ENCODE measurements around the gene CEP131.

Gene CEP131

DNA sequence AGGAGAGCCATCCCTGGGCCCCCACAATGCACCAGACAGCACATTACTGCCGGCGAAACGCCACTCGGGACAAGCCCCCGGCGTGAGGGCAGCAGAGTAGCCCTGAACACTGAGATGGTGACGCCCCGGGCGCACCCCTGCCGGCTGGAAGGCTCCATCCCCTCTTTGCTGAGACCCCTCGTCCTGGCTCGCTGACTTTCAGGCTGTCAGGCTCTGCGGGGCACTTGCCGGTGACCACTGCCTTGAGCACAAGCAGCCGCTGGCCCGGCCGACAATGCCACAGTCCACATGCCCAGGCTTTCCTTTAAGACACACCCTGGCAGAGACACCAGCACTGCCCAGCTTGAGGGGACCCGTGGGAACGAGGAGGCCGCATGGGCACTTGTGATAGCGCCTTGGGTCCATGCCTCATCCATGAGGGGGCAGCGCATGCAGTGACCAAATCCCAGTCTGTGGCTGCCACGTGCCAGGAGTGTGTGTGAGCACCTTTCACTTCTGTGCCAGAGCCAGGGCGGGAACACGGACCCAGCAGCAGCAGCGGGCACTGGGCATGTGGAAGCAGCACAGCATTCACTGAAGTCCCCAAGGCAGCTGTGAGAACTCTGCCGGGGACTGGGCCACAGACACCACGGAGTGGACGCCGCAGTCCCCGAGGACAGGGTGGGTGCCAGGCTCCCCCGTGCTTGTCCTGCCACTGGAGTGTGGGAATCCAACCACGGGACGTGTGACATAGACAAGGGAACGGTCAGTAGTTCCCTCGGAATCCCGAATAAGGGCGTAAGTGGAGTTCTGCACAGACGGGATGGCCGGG is 40.8 kb upstream of the CEP131 start:
- DNase-seq (ENCODE audit: low read depth): no peak
- TF ChIP-seq, protein P1, sequence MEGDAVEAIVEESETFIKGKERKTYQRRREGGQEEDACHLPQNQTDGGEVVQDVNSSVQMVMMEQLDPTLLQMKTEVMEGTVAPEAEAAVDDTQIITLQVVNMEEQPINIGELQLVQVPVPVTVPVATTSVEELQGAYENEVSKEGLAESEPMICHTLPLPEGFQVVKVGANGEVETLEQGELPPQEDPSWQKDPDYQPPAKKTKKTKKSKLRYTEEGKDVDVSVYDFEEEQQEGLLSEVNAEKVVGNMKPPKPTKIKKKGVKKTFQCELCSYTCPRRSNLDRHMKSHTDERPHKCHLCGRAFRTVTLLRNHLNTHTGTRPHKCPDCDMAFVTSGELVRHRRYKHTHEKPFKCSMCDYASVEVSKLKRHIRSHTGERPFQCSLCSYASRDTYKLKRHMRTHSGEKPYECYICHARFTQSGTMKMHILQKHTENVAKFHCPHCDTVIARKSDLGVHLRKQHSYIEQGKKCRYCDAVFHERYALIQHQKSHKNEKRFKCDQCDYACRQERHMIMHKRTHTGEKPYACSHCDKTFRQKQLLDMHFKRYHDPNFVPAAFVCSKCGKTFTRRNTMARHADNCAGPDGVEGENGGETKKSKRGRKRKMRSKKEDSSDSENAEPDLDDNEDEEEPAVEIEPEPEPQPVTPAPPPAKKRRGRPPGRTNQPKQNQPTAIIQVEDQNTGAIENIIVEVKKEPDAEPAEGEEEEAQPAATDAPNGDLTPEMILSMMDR (IDR thresholded peaks at IDR 0.05; ENCODE audit: low read length, missing control alignments): no peak

DNA sequence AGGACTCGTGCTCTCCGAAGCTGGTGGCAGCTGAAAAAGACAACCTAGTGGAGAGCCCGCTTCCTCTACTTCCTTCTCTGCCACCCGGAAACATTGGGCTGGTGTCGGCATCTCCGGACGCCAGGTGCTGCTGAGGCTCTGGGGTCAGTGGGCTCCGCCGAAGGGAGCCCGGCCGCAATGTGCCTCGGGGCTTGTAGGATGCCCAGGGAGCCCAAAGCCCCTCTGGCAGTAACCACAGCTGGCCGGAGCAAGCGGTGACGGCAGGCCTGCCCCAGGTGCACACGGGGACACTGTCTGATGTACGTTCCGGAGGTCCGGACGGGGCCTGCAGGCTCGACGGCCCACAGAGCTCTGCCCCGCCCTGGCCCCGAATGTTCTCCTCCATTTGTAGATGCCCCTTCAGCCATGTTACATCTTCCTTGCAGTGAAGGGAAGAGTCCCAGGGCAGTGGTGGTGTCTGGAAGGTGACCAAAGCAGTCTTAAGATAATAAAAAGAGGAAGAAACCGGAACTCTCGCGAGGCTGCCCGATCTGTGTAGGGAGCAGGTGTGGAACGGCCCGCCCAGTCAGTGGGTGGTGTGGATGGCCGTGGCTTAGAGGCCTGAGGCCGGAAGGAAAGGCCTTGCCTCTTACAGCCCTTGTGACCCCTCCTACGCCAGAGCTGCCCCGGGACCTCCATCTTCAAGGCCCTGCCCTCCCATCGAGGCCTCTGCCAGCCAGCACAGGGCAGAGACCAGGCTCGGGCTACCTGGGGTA is 39.0 kb upstream of the CEP131 start:
- no peak for DNase-seq (ENCODE audit: low read depth)
- no peak overlapping the region for H3K4me3 ChIP-seq (replicated peaks; ENCODE audit: low read depth, low read length)
- TF ChIP-seq, protein P1 (IDR thresholded peaks at IDR 0.05; ENCODE audit: low read length, missing control alignments): no peak

More for the DNA sequence above, 40.8 kb upstream of the CEP131 start:
- no peak overlapping the region for H3K4me3 ChIP-seq (replicated peaks; ENCODE audit: low read depth, low read length)

DNA sequence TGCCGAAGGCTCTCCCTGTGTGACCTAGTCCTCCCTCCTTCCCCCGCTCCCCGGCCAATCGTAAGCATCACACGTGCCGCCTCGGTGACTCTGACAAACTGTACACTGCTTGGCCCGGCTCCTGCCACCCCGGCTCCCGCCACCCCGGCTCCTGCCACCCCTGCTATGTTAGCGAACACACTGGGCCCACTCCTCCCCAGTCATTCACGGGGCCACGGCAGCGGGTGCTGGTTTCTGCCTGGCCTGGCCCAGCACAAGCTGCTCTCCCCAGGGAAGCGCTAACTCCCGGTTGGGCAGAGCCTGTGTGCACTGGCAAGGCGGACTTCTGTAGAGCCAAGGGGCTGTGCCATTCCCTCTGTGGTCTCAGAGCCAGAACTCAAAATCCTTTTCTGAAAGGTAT is 38.3 kb upstream of the CEP131 start:
- TF ChIP-seq, protein P1 (IDR thresholded peaks at IDR 0.05; ENCODE audit: low read length, missing control alignments): no peak
- no peak for DNase-seq (ENCODE audit: low read depth)
- H3K4me3 ChIP-seq (replicated peaks; ENCODE audit: low read depth, low read length): no peak overlapping the region

DNA sequence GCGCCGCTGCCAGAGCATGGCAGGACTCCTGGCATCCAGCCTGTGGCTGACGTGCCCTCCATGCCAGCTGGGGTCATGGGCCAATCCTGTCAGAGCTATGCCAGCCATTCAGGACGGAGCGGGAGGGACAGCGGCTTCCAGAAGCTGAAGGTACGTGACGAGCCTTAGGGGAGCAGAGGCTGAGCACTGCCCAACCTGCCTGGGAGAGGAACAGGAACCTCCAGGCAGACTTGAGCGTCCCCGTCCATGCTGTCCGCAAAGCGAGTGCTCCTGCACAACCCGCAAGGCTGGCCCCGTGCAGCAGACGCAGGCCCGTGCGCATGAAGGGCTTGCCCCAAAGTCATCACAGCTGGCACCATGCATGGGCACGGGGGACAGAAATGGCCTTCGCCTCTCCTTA is 37.9 kb upstream of the CEP131 start:
- H3K4me3 ChIP-seq (replicated peaks; ENCODE audit: low read depth, low read length): no peak overlapping the region
- DNase-seq (ENCODE audit: low read depth): no peak
- TF ChIP-seq, protein P1 (IDR thresholded peaks at IDR 0.05; ENCODE audit: low read length, missing control alignments): no peak

DNA sequence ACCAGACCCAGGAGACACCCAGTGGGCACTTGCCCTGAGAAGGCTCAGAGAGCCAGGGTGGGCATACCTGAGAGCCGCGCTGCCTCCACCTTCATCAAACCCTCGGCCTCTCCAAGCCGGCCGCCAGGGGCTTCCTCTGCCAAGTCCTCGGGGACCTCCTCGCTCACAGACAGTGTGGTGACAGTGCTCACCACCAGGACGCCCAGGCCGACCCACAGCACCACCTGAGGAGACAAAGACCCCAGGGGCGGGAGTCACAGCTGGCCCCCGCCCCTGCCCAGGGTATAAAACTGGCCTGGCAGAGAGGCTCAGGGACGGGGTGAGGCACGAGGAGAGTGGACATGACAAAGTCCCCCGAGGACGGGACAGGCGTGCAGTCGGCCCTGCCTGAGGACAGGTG is 37.4 kb upstream of the CEP131 start:
- H3K4me3 ChIP-seq (replicated peaks; ENCODE audit: low read depth, low read length): no peak overlapping the region
- no peak for DNase-seq (ENCODE audit: low read depth)
- TF ChIP-seq, protein P1 (IDR thresholded peaks at IDR 0.05; ENCODE audit: low read length, missing control alignments): no peak

DNA sequence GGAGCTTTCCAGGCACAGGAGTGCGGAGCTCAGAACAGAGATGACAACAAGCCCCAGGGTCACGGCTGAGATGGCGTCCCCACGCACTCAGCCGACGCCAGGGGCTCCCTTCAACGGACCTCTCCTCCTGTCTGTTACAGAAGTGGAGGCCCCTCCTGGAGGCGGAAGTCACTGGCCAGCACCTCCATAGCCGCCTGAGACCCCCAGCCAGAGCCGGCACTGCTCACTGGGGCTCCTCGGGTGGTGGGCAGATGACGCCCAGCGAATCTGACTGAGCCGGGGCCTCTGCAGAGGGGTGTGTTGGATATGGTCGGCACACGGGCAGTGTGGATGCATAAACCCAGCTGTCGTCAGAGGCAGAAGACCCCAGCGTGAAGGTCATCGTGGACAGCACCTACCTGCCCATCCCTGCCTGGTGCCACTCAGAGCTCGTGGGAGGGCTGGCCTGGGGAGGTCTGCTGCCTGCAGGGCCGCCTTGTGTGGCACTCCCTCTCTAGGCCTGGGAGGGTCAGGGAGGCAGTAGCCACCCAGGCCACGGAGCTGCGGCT is 36.4 kb upstream of the CEP131 start:
- TF ChIP-seq, protein P1 (IDR thresholded peaks at IDR 0.05; ENCODE audit: low read length, missing control alignments): no peak
- DNase-seq (ENCODE audit: low read depth): no peak
- H3K4me3 ChIP-seq (replicated peaks; ENCODE audit: low read depth, low read length): no peak overlapping the region

All from fibroblast of pulmonary artery (primary cell).